T-cell (primary cell): ENCODE measurements around the gene TBX4. TPM values are rescaled to one million over a fixed set of nuclear protein-coding genes. Genes with fewer than 3 reads are reported as not detected.
A peak's percentile ranks its signal among the peaks of the same experiment; 100 is the strongest.
"Not testable (repeated sequence)": the region's sequence is repeated elsewhere in the genome, so short reads cannot be mapped to it uniquely, and the experiment has no call there.

Experiments used
- ATAC-seq, 4 experiments: fragments of 200-7000 bp in 3 of 4; fragments of 150-1000 bp in 1 of 4; cut with Tn5 transposase; replicated peaks in 1 of 4; 1 replicate in 3 of 4; 2 replicates in 1 of 4; pipeline ENCODE4 v1.10.0; 2021; ENCODE audit warnings: moderate library complexity in 3 of 4, mild to moderate bottlenecking in 2 of 4, moderate number of reproducible peaks in 1 of 4
- CTCF ChIA-PET, 2 donors: fragments of 300-600 bp; sonication (Branson Sonifier 250); formaldehyde crosslinking; loops; one replicate each; lab custom pipeline; 2022; ENCODE audit warnings: antibody characterized with exemption in 2 of 2; lab: Charles Lee
- POLR2A ChIA-PET, 2 donors: fragments of 300-600 bp; sonication (Branson Sonifier 250); formaldehyde crosslinking; loops; one replicate each; lab custom pipeline; 2022; ENCODE audit warnings: antibody characterized with exemption in 2 of 2; lab: Charles Lee
- DNase-seq, 35 experiments: peaks; one replicate each; pipeline versions ENCODE4 v3.0.0 to v3.0.0-alpha.2; 2013 to 2023
- H3K27ac ChIP-seq: one replicate; pipeline ENCODE4 v1.5.1; 2013; ENCODE audit warnings: low read length
- H3K27me3 ChIP-seq, 2 experiments: replicated peaks in 1 of 2; 1 replicate in 1 of 2; 2 replicates in 1 of 2; pipeline versions ENCODE4 v1.6.1 to v1.7.0; 2013; ENCODE audit warnings: low read length in 1 of 2, mixed read lengths in 1 of 2; ENCODE audit not compliant: control insufficient read depth in 2 of 2, insufficient read depth in 2 of 2; ENCODE audit errors: extremely low read depth in 1 of 2
- H3K36me3 ChIP-seq, 2 donors: 1 replicate in 1 of 2; 2 replicates in 1 of 2; pipeline versions ENCODE4 v1.6.1 to v1.7.0; 2013; ENCODE audit warnings: low read length in 1 of 2; ENCODE audit not compliant: control insufficient read depth in 2 of 2, insufficient read depth in 1 of 2; ENCODE audit errors: extremely low read depth in 1 of 2
- H3K4me1 ChIP-seq, 2 experiments: 1 replicate in 1 of 2; 2 replicates in 1 of 2; pipeline versions ENCODE4 v1.6.1 to v1.7.0; 2013; ENCODE audit warnings: low read length in 2 of 2, mixed read lengths in 1 of 2; ENCODE audit not compliant: insufficient read depth in 2 of 2, control insufficient read depth in 1 of 2; ENCODE audit errors: extremely low read depth in 1 of 2
- H3K4me3 ChIP-seq, 2 donors: 1 replicate in 1 of 2; 2 replicates in 1 of 2; pipeline versions ENCODE4 v1.5.1 to v1.7.0; 2013; ENCODE audit warnings: mild to moderate bottlenecking in 2 of 2, low read length in 1 of 2, moderate library complexity in 1 of 2; ENCODE audit not compliant: control insufficient read depth in 1 of 2; ENCODE audit errors: extremely low read depth in 1 of 2
- H3K9me3 ChIP-seq: 2 replicates; pipeline ENCODE4 v1.7.0; 2013
- H3K27ac Mint-ChIP-seq, 2 donors: one replicate each; pipeline ENCODE4 v1.8.0; 2020 to 2021; ENCODE audit warnings: mild to moderate bottlenecking in 2 of 2, mixed read lengths in 2 of 2
- H3K27me3 Mint-ChIP-seq, 2 donors: one replicate each; pipeline ENCODE4 v1.8.0; 2021 to 2022; ENCODE audit warnings: mixed read lengths in 2 of 2
- H3K36me3 Mint-ChIP-seq: one replicate; pipeline ENCODE4 v1.8.0; 2021; ENCODE audit warnings: mixed read lengths
- H3K4me1 Mint-ChIP-seq, 3 donors: one replicate each; pipeline ENCODE4 v1.8.0; 2020 to 2022; ENCODE audit warnings: mixed read lengths in 3 of 3, mild to moderate bottlenecking in 1 of 3
- H3K4me3 Mint-ChIP-seq, 3 donors: one replicate each; pipeline ENCODE4 v1.8.0; 2020 to 2022; ENCODE audit warnings: mild to moderate bottlenecking in 3 of 3, mixed read lengths in 3 of 3, moderate library complexity in 3 of 3
- H3K9me3 Mint-ChIP-seq, 3 donors: one replicate each; pipeline ENCODE4 v1.8.0; 2020 to 2022; ENCODE audit warnings: mixed read lengths in 3 of 3
- WGBS: methylation state at CpG from one replicate; pipeline ENCODE4 v1.1.5; 2013; ENCODE audit warnings: missing lambda C conversion rate; ENCODE audit not compliant: insufficient coverage; 5-methylcytosine and 5-hydroxymethylcytosine counted together
- total RNA-seq, 35 experiments: library from RNA in 6 of 35; stranded (reverse) in 6 of 35; fragments of 120-200 nt in 1 of 35; gene quantifications; one replicate each; pipeline versions ENCODE4 v1.2.1 to v1.2.4 and lab custom pipeline; 2013 to 2026

Gene TBX4
- total RNA-seq, 5 donors from 2014 or later (not counting 1 experiment from before 2014, with no cell fraction given): not detected

DNA sequence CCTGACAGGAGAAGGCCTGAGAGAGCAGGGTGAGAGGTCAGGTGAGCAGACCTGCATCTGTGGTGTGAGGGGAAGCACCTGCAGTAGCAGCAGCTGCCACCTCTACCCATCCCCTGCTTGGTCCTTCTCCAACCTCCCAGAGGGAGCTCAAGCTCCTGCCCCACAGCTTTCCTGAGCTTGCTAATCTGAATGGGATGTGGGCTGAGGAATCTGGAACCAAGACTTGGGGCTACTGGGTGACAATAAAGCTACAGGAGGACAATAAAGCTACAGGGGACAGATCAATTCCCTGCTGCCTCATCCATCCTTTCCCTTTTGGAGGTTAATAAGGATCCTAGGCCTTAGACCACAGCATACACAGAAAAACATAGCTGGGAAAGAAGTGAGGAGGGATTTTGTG lies 4.9 kb upstream of the TBX4 start:
- peaks cover 0 to 11% of the 10 kb centered on the region in 2 experiments for H3K4me1 ChIP-seq
- no peak overlapping the region for H3K27ac ChIP-seq
- ATAC-seq: no peak
- no peaks in the 10 kb centered on the region for H3K36me3 Mint-ChIP-seq
- H3K27me3 Mint-ChIP-seq: peaks cover 48 to 62% of the 10 kb centered on the region in 2 donors
- no peaks in the 10 kb centered on the region for H3K36me3 ChIP-seq
- POLR2A ChIA-PET: interaction anchor here in 1 of 2 donors (0.6 kb wide), 1 partner anchor 171 kb away, joined by 5 read pairs; no protein-coding TSS in a partner anchor
- CTCF ChIA-PET: no interaction called here
- H3K4me3 ChIP-seq: no peak overlapping the region
- peaks cover 20 to 57% of the 10 kb centered on the region in 2 experiments for H3K27me3 ChIP-seq
- no peaks in the 10 kb centered on the region for H3K9me3 ChIP-seq
- peaks cover 0 to 5% (median 4%) of the 10 kb centered on the region in 3 donors for H3K4me1 Mint-ChIP-seq
- no peaks in the 10 kb centered on the region for H3K9me3 Mint-ChIP-seq
- DNase-seq: no peak
- H3K4me3 Mint-ChIP-seq: no peak overlapping the region
- H3K27ac Mint-ChIP-seq: no peak overlapping the region

DNA sequence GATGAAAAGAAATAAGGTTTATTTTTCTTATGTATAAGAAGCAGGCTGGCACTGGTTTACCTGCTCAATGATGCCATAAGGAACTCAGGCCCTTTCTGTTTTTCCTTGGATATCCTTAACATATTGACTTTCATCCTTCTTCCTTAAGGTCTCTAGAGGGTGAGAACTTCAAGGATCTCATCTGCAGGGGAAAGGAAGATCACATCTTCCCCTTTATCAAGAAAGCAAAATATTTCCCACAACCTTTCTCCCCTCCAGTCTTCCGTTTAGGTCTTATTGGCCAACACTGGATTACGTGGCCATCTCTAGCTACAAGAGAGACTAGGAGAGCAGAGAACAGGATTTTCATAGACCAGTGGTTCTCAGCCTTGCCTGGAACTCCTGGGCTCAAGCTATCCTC lies 4.2 kb upstream of the TBX4 start:
- H3K4me3 ChIP-seq: no peak overlapping the region
- no peaks in the 10 kb centered on the region for H3K36me3 ChIP-seq
- WGBS: 68% methylated on average over 2 of the region's 2 CpGs
- Mint-ChIP-seq H3K27me3 (peaks cover 48 to 64% of the 10 kb centered on the region in 2 donors), H3K4me3 (no peak overlapping the region), H3K27ac (no peak overlapping the region), H3K4me1 (peaks cover 6 to 10% (median 8%) of the 10 kb centered on the region in 3 donors), H3K9me3 (no peaks in the 10 kb centered on the region), H3K36me3 (no peaks in the 10 kb centered on the region)
- peaks cover 0 to 15% of the 10 kb centered on the region in 2 experiments for H3K4me1 ChIP-seq
- no peak overlapping the region for H3K27ac ChIP-seq
- DNase-seq (no peak), ATAC-seq (no peak)
- POLR2A ChIA-PET: interaction anchor here in 1 of 2 donors (0.6 kb wide), 1 partner anchor 171 kb away, joined by 5 read pairs; no protein-coding TSS in a partner anchor
- CTCF ChIA-PET: no interaction called here
- peaks cover 21 to 59% of the 10 kb centered on the region in 2 experiments for H3K27me3 ChIP-seq
- no peaks in the 10 kb centered on the region for H3K9me3 ChIP-seq

GRCh38 chr17:61449140-61449539 lies 3.1 kb upstream of the TBX4 start:
- Mint-ChIP-seq H3K27me3 (peaks cover 57 to 68% of the 10 kb centered on the region in 2 donors), H3K4me1 (peaks cover 16 to 18% (median 16%) of the 10 kb centered on the region in 3 donors)
- H3K9me3 Mint-ChIP-seq, H3K9me3 ChIP-seq, H3K36me3 Mint-ChIP-seq, DNase-seq, ATAC-seq, H3K36me3 ChIP-seq, H3K4me3 Mint-ChIP-seq, H3K27ac ChIP-seq, H3K27ac Mint-ChIP-seq, CTCF ChIA-PET, H3K4me3 ChIP-seq: not testable (repeated sequence)
- 80% methylated on average over 3 of the region's 4 CpGs for WGBS
- Histone ChIP-seq H3K27me3 (peaks cover 27 to 49% of the 10 kb centered on the region in 2 experiments), H3K4me1 (peaks cover 0 to 15% of the 10 kb centered on the region in 2 experiments)
- POLR2A ChIA-PET: interaction anchor here in 1 of 2 donors (0.6 kb wide), 1 partner anchor 159 kb away, joined by 8 read pairs; no protein-coding TSS in a partner anchor

DNA sequence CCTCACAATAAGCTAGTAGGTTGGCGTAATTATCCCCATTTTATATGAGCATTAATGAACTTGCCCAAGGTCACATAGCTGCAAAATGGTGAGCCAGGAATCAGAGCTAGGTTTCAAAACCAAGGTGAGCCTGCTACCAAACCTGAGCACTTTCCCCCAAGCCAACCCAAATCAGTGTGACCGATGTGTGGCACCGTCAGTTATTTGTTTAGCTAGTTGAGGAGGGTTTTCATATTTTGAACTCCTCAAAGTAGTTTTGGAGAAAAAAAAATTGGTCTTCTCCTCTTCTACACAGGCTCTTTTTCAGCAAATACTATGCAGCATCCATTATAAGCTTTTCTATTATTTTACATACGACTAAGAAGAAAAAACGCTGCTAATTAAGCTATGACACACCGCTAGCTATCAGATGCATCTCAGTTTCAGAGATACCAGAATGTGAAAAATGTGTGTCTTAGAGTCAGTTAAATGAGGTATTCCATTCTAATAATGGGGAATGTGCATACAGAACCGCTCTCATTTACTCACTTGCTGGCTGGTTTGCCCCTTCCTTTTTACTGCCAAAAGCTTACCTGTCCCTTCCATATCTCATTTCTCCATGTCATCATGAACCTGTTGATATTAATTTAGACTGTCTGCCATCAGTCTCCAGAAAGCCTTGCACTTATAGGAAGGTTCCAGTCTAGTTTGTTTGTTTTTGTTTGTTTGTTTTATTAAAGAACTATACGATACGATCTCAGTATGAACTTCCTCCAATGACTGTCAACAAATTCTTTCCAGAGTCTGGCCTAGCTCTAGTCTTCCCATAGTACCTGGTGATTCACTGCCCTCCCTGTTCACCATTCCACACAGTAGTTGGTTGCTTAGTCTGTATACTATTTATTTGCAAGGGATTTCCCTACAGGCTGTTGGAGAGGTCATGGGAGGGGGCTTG lies 2.2 kb upstream of the TBX4 start:
- POLR2A ChIA-PET: interaction anchor here in 1 of 2 donors (0.6 kb wide), 1 partner anchor 158 kb away, joined by 8 read pairs; no protein-coding TSS in a partner anchor
- DNase-seq (no peak), ATAC-seq (no peak)
- Mint-ChIP-seq H3K27me3 (peaks cover 58 to 67% of the 10 kb centered on the region in 2 donors), H3K9me3 (no peaks in the 10 kb centered on the region), H3K27ac (no peak overlapping the region), H3K4me1 (peaks cover 19 to 22% (median 19%) of the 10 kb centered on the region in 3 donors), H3K4me3 (no peak overlapping the region), H3K36me3 (no peaks in the 10 kb centered on the region)
- CTCF ChIA-PET: interaction anchor here in 1 of 2 donors (0.5 to 0.8 kb wide), 2 partner anchors 35 to 677 kb away, joined by 3 read pairs; no protein-coding TSS in a partner anchor
- H3K4me1 ChIP-seq: peaks cover 0 to 21% of the 10 kb centered on the region in 2 experiments
- peaks cover 27 to 51% of the 10 kb centered on the region in 2 experiments for H3K27me3 ChIP-seq
- H3K27ac ChIP-seq: no peak overlapping the region
- no peak overlapping the region for H3K4me3 ChIP-seq
- WGBS: no CpG with 5 or more reads among the region's 9 CpGs
- no peaks in the 10 kb centered on the region for H3K36me3 ChIP-seq
- no peaks in the 10 kb centered on the region for H3K9me3 ChIP-seq

GRCh38 chr17:61450641-61451537 lies 1.3 kb upstream of the TBX4 start:
- CTCF ChIA-PET: no interaction called here
- Mint-ChIP-seq H3K9me3 (no peaks in the 10 kb centered on the region), H3K4me1 (peaks cover 25 to 30% (median 26%) of the 10 kb centered on the region in 3 donors), H3K27me3 (peaks cover 61 to 68% of the 10 kb centered on the region in 2 donors), H3K27ac (no peak overlapping the region), H3K4me3 (peak overlapping the region in 2 of 3 donors; percentile 46 to 63), H3K36me3 (no peaks in the 10 kb centered on the region)
- 38% methylated on average over 13 of the region's 19 CpGs for WGBS
- POLR2A ChIA-PET: no interaction called here
- no peaks in the 10 kb centered on the region for H3K9me3 ChIP-seq
- ATAC-seq (no peak), DNase-seq (no peak)
- peaks cover 0 to 26% of the 10 kb centered on the region in 2 experiments for H3K4me1 ChIP-seq
- H3K27me3 ChIP-seq: peaks cover 31 to 53% of the 10 kb centered on the region in 2 experiments
- no peak overlapping the region for H3K4me3 ChIP-seq
- H3K36me3 ChIP-seq: no peaks in the 10 kb centered on the region
- no peak overlapping the region for H3K27ac ChIP-seq
